IgD-negative memory B cell (primary cell): ENCODE results near the gene AKR1C4. TPM values are rescaled to one million over a fixed set of nuclear protein-coding genes. Genes with fewer than 3 reads are reported as not detected.
"Not testable (repeated sequence)": the region's sequence is repeated elsewhere in the genome, so short reads cannot be mapped to it uniquely, and the experiment has no call there.

Source experiments
- H3K27ac Mint-ChIP-seq, 3 donors: one replicate each; pipeline ENCODE4 v1.8.0; 2020 to 2022; ENCODE audit warnings: mild to moderate bottlenecking in 3 of 3, mixed read lengths in 3 of 3, moderate library complexity in 1 of 3
- H3K27me3 Mint-ChIP-seq: one replicate; pipeline ENCODE4 v1.8.0; 2021; ENCODE audit warnings: mixed read lengths
- H3K36me3 Mint-ChIP-seq: one replicate; pipeline ENCODE4 v1.8.0; 2020; ENCODE audit warnings: mild to moderate bottlenecking, mixed read lengths
- H3K4me1 Mint-ChIP-seq, 3 donors: one replicate each; pipeline ENCODE4 v1.8.0; 2020 to 2022; ENCODE audit warnings: mixed read lengths in 3 of 3, mild to moderate bottlenecking in 1 of 3
- H3K4me3 Mint-ChIP-seq, 4 donors: one replicate each; pipeline ENCODE4 v1.8.0; 2020 to 2022; ENCODE audit warnings: mild to moderate bottlenecking in 4 of 4, mixed read lengths in 4 of 4, moderate library complexity in 3 of 4
- H3K9me3 Mint-ChIP-seq, 3 donors: one replicate each; pipeline ENCODE4 v1.8.0; 2020 to 2021; ENCODE audit warnings: mixed read lengths in 3 of 3, mild to moderate bottlenecking in 1 of 3
- polyA plus RNA-seq: library from polyadenylated mRNA; unstranded; fragments of 300-500 nt; fragmentation: Illumina TruSeq; gene quantifications from one replicate; pipeline ENCODE4 v1.2.3, GENCODE V29; 2021

AKR1C4 gene
- polyA plus RNA-seq, 1 donor from 2014 or later, result not detected

- peaks cover 10 to 18% (median 13%) of the 10 kb centered on the region in 3 donors for H3K9me3 Mint-ChIP-seq
- H3K27me3 Mint-ChIP-seq, result no peaks in the 10 kb centered on the region
- H3K4me1 Mint-ChIP-seq, result no peaks in the 10 kb centered on the region
- no peak overlapping the region for H3K4me3 Mint-ChIP-seq
- H3K36me3 Mint-ChIP-seq, result peaks cover 2% of the 10 kb centered on the region
- no peak overlapping the region for H3K27ac Mint-ChIP-seq
Observed at GRCh38 chr10:5233324-5233723, 36.7 kb downstream of the AKR1C4 start.

- no peaks in the 10 kb centered on the region for H3K27me3 Mint-ChIP-seq
- H3K36me3 Mint-ChIP-seq, result peaks cover 2% of the 10 kb centered on the region
- peaks cover 8 to 18% (median 11%) of the 10 kb centered on the region in 3 donors for H3K9me3 Mint-ChIP-seq
- H3K4me1 Mint-ChIP-seq, result no peaks in the 10 kb centered on the region
- H3K27ac Mint-ChIP-seq, result no peak overlapping the region
- H3K4me3 Mint-ChIP-seq, result no peak overlapping the region
Observed at GRCh38 chr10:5234106-5234860, 37.6 kb downstream of the AKR1C4 start.

GRCh38 chr10:5237541-5237940 lies 40.9 kb downstream of the AKR1C4 start:
- not testable (repeated sequence) for H3K27me3 Mint-ChIP-seq, H3K27ac Mint-ChIP-seq, H3K4me1 Mint-ChIP-seq, H3K36me3 Mint-ChIP-seq, H3K4me3 Mint-ChIP-seq
- H3K9me3 Mint-ChIP-seq, result peaks cover 9 to 24% (median 13%) of the 10 kb centered on the region in 3 donors

- Mint-ChIP-seq H3K9me3 (peaks cover 0 to 18% (median 9%) of the 10 kb centered on the region in 3 donors), H3K27me3 (no peaks in the 10 kb centered on the region), H3K27ac (no peak overlapping the region), H3K36me3 (peaks cover 1% of the 10 kb centered on the region), H3K4me3 (no peak overlapping the region), H3K4me1 (no peaks in the 10 kb centered on the region)
Observed at GRCh38 chr10:5242585-5242984, 45.9 kb downstream of the AKR1C4 start.

- H3K27me3 Mint-ChIP-seq, result no peaks in the 10 kb centered on the region
Observed at GRCh38 chr10:5243521-5243987, 46.9 kb downstream of the AKR1C4 start.

GRCh38 chr10:5252177-5253037 lies 55.8 kb downstream of the AKR1C4 start:
- Mint-ChIP-seq H3K27me3 (no peaks in the 10 kb centered on the region), H3K4me3 (no peak overlapping the region), H3K9me3 (peaks cover 0 to 11% (median 0%) of the 10 kb centered on the region in 3 donors), H3K36me3 (no peaks in the 10 kb centered on the region), H3K27ac (no peak overlapping the region), H3K4me1 (no peaks in the 10 kb centered on the region)

More at GRCh38 chr10:5243521-5243987, 46.9 kb downstream of the AKR1C4 start:
- H3K36me3 Mint-ChIP-seq, result peaks cover 1% of the 10 kb centered on the region
- no peak overlapping the region for H3K27ac Mint-ChIP-seq
- H3K4me1 Mint-ChIP-seq, result no peaks in the 10 kb centered on the region
- H3K9me3 Mint-ChIP-seq, result peaks cover 0 to 13% (median 5%) of the 10 kb centered on the region in 3 donors
- H3K4me3 Mint-ChIP-seq, result no peak overlapping the region

GRCh38 chr10:5254488-5254887 lies 57.9 kb downstream of the AKR1C4 start:
- H3K4me1 Mint-ChIP-seq, result no peaks in the 10 kb centered on the region

GRCh38 chr10:5257768-5258167 lies 61.1 kb downstream of the AKR1C4 start:
- peaks cover 0 to 11% (median 4%) of the 10 kb centered on the region in 3 donors for H3K9me3 Mint-ChIP-seq
- not testable (repeated sequence) for H3K4me3 Mint-ChIP-seq, H3K27me3 Mint-ChIP-seq, H3K36me3 Mint-ChIP-seq, H3K4me1 Mint-ChIP-seq, H3K27ac Mint-ChIP-seq

More at GRCh38 chr10:5254488-5254887, 57.9 kb downstream of the AKR1C4 start:
- Mint-ChIP-seq H3K27me3 (no peaks in the 10 kb centered on the region), H3K9me3 (peaks cover 0 to 11% (median 0%) of the 10 kb centered on the region in 3 donors), H3K36me3 (no peaks in the 10 kb centered on the region), H3K27ac (no peak overlapping the region), H3K4me3 (no peak overlapping the region)

- Mint-ChIP-seq H3K27ac (no peak overlapping the region), H3K27me3 (no peaks in the 10 kb centered on the region), H3K4me3 (no peak overlapping the region), H3K36me3 (peaks cover 2% of the 10 kb centered on the region), H3K9me3 (peaks cover 0 to 7% (median 4%) of the 10 kb centered on the region in 3 donors), H3K4me1 (no peaks in the 10 kb centered on the region)
Observed at GRCh38 chr10:5259132-5259951, 62.7 kb downstream of the AKR1C4 start.

- Mint-ChIP-seq H3K9me3 (peaks cover 0 to 7% (median 4%) of the 10 kb centered on the region in 3 donors), H3K27ac (no peak overlapping the region), H3K27me3 (no peaks in the 10 kb centered on the region), H3K36me3 (peaks cover 2% of the 10 kb centered on the region), H3K4me1 (no peaks in the 10 kb centered on the region), H3K4me3 (no peak overlapping the region)
Observed at GRCh38 chr10:5259952-5260578, 63.4 kb downstream of the AKR1C4 start.

- H3K9me3 Mint-ChIP-seq, result peaks cover 0 to 5% (median 4%) of the 10 kb centered on the region in 3 donors
- no peaks in the 10 kb centered on the region for H3K4me1 Mint-ChIP-seq
- peaks cover 2% of the 10 kb centered on the region for H3K36me3 Mint-ChIP-seq
- H3K4me3 Mint-ChIP-seq, result no peak overlapping the region
- no peak overlapping the region for H3K27ac Mint-ChIP-seq
- no peaks in the 10 kb centered on the region for H3K27me3 Mint-ChIP-seq
Observed at GRCh38 chr10:5260828-5261227, 64.2 kb downstream of the AKR1C4 start.

GRCh38 chr10:5265139-5265538 lies 68.5 kb downstream of the AKR1C4 start:
- H3K4me1 Mint-ChIP-seq, result no peaks in the 10 kb centered on the region
- peaks cover 3% of the 10 kb centered on the region for H3K27me3 Mint-ChIP-seq

GRCh38 chr10:5266351-5266750 lies 69.7 kb downstream of the AKR1C4 start:
- H3K4me3 Mint-ChIP-seq, result no peak overlapping the region
- no peaks in the 10 kb centered on the region for H3K4me1 Mint-ChIP-seq
- H3K27me3 Mint-ChIP-seq, result peaks cover 3% of the 10 kb centered on the region
- H3K9me3 Mint-ChIP-seq, result peaks cover 0 to 12% (median 3%) of the 10 kb centered on the region in 3 donors
- H3K27ac Mint-ChIP-seq, result no peak overlapping the region
- peaks cover 2% of the 10 kb centered on the region for H3K36me3 Mint-ChIP-seq

More at GRCh38 chr10:5265139-5265538, 68.5 kb downstream of the AKR1C4 start:
- H3K27ac Mint-ChIP-seq, result no peak overlapping the region
- H3K4me3 Mint-ChIP-seq, result no peak overlapping the region
- H3K36me3 Mint-ChIP-seq, result peaks cover 2% of the 10 kb centered on the region
- peaks cover 0 to 12% (median 3%) of the 10 kb centered on the region in 3 donors for H3K9me3 Mint-ChIP-seq

GRCh38 chr10:5266804-5267203 lies 70.2 kb downstream of the AKR1C4 start:
- Mint-ChIP-seq H3K9me3 (peaks cover 0 to 12% (median 3%) of the 10 kb centered on the region in 3 donors), H3K27me3 (peaks cover 3% of the 10 kb centered on the region), H3K36me3 (peaks cover 2% of the 10 kb centered on the region), H3K4me3 (no peak overlapping the region), H3K27ac (no peak overlapping the region), H3K4me1 (no peaks in the 10 kb centered on the region)
